ENCODE measurements around the gene HOXC4. TPM values are rescaled to one million over a fixed set of nuclear protein-coding genes. Genes with fewer than 3 reads are reported as not detected.

Gene HOXC4
- total and polyA plus RNA-seq, 5 experiments from 2014 or later: 0.25 to 0.65 (median 0.53) TPM; not detected in 1

DNA sequence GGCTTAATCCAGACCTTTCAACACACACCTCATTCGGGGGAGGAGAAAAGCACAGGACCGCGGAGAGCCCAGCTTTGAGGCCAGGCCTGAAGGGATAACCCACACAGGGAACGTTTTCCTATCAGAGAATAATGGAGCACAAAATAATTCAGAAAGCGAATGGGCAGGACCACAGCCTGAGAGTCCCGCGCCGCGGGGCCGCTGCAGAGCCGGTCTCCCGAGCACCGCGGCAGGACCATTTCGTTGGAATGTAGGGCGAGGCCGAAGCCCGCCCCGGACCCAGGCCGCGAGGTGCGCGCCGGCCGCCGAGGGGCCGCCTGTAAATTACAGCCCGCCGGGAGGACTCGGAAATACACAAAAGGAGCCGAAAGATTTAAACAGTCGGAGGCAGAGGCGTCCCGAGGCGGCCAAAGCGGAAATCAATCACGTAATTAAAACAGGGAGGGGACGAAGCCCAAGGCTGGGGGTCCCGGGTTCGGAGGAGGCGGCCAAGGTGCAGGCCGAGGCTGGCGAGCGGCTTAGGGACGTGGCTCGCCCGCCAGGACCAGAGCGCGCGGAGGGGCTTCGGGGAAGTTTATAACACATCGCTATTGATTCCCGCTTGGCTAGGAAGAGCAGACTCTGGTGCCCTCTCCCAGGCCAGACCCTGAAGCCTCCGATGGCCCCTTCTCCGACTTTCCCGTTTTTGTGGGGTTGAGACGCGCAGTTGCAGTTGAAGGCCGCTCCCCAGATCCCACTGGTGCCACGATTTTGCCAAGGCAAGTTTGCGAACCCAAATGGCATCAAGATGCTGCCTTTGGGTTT, 6.3 kb upstream of the HOXC4 start:
- peaks cover 62 to 100% (median 87%) of the 10 kb centered on the region in 5 donors for H3K27me3 Mint-ChIP-seq
- POLR2A ChIA-PET: interaction anchor here (0.5 to 0.6 kb wide), 2 partner anchors 151 to 469 kb away, joined by 6 to 7 read pairs; no protein-coding TSS in a partner anchor
- H3K36me3 Mint-ChIP-seq: peaks cover 0 to 5% (median 4%) of the 10 kb centered on the region in 3 donors
- H3K27ac Mint-ChIP-seq: peak overlapping the region in 1 of 10 donors; percentile 77
- peak overlapping the region; percentile 29 to 78 (median 62) for H3K4me3 Mint-ChIP-seq
- DNase-seq: no peak
- H3K4me1 Mint-ChIP-seq: peaks cover 18 to 57% (median 38%) of the 10 kb centered on the region in 4 donors
- peak in 1 of 2 donors; percentile 21 for ATAC-seq
- no peaks in the 10 kb centered on the region for H3K9me3 Mint-ChIP-seq

DNA sequence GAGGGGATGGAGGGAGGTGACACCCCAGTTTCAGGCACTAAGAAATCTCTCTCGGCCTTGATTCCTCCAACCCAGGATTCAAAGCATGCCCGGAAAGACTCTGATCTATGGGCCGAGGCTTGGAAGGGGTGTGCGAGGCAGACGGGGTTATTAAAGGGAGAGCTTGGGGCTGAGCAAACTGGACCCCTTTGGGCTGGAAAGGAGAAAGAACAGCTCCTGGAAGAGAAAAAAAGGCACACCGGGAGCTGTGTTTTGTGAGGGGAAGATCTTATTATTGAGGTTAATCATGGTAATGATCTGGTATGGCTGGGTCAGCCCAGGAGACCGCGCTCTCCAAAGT, 5.7 kb upstream of the HOXC4 start:
- Mint-ChIP-seq H3K27me3 (peaks cover 64 to 100% (median 81%) of the 10 kb centered on the region in 5 donors), H3K4me3 (peak overlapping the region in 7 of 10 donors; percentile 16 to 78 (median 58)), H3K4me1 (peaks cover 20 to 63% (median 43%) of the 10 kb centered on the region in 4 donors), H3K9me3 (no peaks in the 10 kb centered on the region), H3K36me3 (peaks cover 0 to 5% (median 4%) of the 10 kb centered on the region in 3 donors), H3K27ac (no peak overlapping the region)
- DNase-seq (no peak), ATAC-seq (no peak)
- POLR2A ChIA-PET: interaction anchor here (0.5 kb wide), 1 partner anchor 151 kb away, joined by 7 read pairs; no protein-coding TSS in a partner anchor

DNA sequence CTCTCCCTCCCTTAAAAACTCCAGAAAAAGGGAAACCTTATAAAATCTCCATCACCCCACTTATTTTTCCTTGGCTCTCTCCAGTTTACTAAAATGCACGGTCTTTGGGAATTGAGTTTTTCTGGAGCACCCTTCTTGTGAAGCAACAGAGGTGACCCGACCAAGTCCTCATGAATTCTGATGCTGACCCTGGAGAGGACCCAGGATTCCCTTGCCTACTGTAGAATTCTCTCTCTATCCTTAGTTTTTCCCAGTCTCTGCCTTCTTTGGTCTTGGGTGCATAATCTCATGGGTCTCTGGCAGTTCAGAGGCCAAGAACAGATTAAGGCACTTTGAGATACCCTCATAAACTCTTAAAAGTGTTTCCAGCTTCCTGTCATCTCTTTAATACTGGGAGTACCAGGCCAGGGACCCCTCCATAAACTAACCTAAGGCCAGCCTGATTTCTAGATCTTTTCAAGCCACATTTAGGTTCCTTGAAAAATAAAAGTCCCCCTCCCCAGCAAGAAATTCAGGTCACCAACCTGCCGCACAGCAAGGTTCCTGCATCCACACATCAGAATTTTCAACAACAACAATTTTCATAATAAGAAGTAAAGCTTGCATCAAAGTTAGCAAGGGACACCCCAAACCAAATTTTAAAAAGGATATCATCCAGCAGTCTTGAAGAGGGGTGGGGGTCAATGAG, 5.1 kb upstream of the HOXC4 start:
- no peak overlapping the region for H3K27ac Mint-ChIP-seq
- no peaks in the 10 kb centered on the region for H3K9me3 Mint-ChIP-seq
- H3K27me3 Mint-ChIP-seq: peaks cover 61 to 97% (median 82%) of the 10 kb centered on the region in 5 donors
- DNase-seq: no peak
- POLR2A ChIA-PET: no interaction called here
- H3K36me3 Mint-ChIP-seq: peaks cover 0 to 5% (median 4%) of the 10 kb centered on the region in 3 donors
- H3K4me3 Mint-ChIP-seq: peak overlapping the region in 3 of 10 donors; percentile 18 to 34 (median 24)
- peaks cover 19 to 62% (median 47%) of the 10 kb centered on the region in 4 donors for H3K4me1 Mint-ChIP-seq
- no peak for ATAC-seq

DNA sequence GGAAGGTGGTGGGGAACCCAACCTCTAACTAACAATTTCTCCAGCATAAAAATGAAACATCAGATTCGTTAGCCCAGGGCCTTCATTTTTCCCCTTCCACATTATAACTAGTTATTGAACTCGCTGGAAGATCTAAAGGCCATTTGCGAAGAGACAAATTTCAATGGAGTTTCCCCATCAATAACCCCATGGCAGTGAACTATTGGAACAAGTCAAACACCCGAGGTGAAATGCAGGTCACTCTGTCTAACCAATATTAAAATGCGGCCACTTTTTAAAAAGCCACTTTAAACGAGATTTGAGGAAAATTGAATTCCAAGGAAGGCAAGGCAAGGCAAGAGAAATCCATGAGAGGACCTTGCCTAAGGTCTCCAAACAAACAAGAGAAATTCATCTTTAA, 4.5 kb upstream of the HOXC4 start:
- Mint-ChIP-seq H3K36me3 (peaks cover 0 to 5% (median 4%) of the 10 kb centered on the region in 3 donors), H3K9me3 (no peaks in the 10 kb centered on the region), H3K4me1 (peaks cover 18 to 57% (median 46%) of the 10 kb centered on the region in 4 donors), H3K27me3 (peaks cover 58 to 94% (median 80%) of the 10 kb centered on the region in 5 donors), H3K4me3 (no peak overlapping the region), H3K27ac (no peak overlapping the region)
- POLR2A ChIA-PET: no interaction called here
- ATAC-seq: no peak
- no peak for DNase-seq

DNA sequence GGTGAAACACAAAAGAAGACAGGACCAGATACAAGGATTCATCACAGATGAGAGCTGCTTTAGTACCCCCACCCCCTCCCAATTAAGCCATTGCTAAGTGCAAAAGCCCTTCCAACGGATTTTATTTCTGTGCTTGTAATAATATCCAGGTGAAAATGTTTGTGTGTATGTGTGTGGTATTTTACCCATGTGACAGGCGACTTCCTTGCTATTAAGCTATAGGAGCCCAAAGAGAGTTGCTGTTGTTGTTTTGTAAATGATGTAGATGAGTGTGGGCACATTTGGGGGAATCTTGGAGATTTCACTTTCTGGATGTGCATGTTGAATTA, 3.2 kb upstream of the HOXC4 start:
- H3K4me3 Mint-ChIP-seq: peak overlapping the region in 6 of 10 donors; percentile 1 to 51 (median 19)
- H3K27me3 Mint-ChIP-seq: peaks cover 51 to 94% (median 75%) of the 10 kb centered on the region in 5 donors
- DNase-seq (no peak), ATAC-seq (no peak)
- H3K36me3 Mint-ChIP-seq: peaks cover 0 to 5% (median 4%) of the 10 kb centered on the region in 3 donors
- H3K27ac Mint-ChIP-seq: no peak overlapping the region
- H3K4me1 Mint-ChIP-seq: peaks cover 21 to 61% (median 49%) of the 10 kb centered on the region in 4 donors
- POLR2A ChIA-PET: no interaction called here
- no peaks in the 10 kb centered on the region for H3K9me3 Mint-ChIP-seq

DNA sequence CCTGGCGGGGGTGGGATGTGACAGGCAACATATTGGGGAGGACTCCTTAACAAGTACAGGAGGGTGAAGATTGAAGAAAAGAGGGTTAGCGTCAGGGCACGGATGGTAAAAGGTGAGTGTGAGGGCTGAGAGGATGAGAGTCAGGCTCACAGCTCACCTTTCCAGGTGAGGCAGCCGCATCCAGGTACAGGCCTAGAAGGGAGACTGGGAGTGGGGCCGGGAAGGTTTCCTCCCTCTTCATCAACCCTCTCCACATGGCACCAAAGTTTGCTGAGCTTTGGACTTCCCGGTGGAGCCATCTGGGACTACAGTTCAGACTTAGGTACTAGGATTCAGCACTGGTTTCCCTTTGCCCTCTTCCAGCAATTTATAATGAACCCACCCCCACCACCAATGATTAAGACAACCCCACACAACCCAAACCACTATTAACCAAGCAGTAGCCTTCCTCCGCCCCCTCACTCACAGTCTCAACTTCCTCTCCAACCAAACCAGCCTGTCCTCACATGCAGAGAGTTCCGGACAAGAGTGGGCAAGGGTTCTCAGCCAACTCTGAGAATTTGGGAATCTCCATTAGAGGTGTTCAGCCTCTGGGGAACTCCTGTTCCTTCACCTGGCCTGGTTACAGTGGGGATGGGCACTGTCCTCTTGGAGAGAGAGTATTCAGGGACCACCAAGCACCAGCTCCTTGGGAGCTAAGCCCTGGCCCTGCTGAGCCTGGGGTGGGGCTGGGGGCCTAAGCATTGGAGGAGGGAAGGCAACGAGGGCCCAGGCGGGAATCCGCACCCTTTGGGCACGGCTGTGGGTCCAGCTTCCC, 2.4 kb upstream of the HOXC4 start:
- Mint-ChIP-seq H3K36me3 (peaks cover 0 to 5% (median 4%) of the 10 kb centered on the region in 3 donors), H3K27me3 (peaks cover 48 to 88% (median 76%) of the 10 kb centered on the region in 5 donors), H3K9me3 (no peaks in the 10 kb centered on the region), H3K4me1 (peaks cover 22 to 60% (median 49%) of the 10 kb centered on the region in 4 donors), H3K4me3 (peak overlapping the region in 2 of 10 donors; percentile 22 to 37), H3K27ac (peak overlapping the region in 2 of 10 donors; percentile 28 to 59)
- DNase-seq (no peak), ATAC-seq (no peak)
- POLR2A ChIA-PET: interaction anchor here (0.7 to 1.0 kb wide), 2 partner anchors 18 to 110 kb away, joined by 3 to 4 read pairs; partner anchors contain the start of gene HOXC5

DNA sequence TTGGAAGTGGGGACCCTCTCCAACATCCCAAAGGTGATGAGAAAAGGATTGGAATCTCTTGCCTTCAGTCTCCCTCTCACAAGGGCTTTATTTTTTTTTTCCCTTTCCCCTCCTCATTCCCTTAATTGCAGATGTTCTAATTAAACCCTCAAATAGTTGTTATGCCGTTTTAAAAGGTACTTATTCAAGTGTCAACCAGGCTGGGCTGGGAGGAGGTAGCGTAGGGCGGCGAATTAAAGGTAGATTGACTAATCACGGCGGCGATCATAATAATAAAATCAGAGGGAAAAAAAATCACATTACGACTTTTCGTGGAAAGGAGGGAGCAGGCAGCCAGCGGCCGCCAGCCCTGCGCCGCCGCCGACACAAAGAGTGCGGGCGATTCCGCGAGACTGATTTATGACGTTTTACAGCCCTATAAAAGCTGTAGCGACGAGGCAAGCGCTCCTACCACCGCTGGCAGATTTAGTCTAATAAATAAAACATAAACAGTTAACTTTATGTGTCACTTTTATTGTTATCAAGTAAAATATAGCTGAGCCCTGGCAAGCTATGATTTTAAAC, 1.7 kb upstream of the HOXC4 start:
- Mint-ChIP-seq H3K4me3 (peak overlapping the region in 9 of 10 donors; percentile 12 to 91 (median 74)), H3K27ac (peak overlapping the region in 2 of 10 donors; percentile 24 to 28), H3K9me3 (no peaks in the 10 kb centered on the region), H3K36me3 (peaks cover 0 to 5% (median 4%) of the 10 kb centered on the region in 3 donors), H3K4me1 (peaks cover 20 to 53% (median 46%) of the 10 kb centered on the region in 4 donors), H3K27me3 (peaks cover 46 to 83% (median 76%) of the 10 kb centered on the region in 5 donors)
- no peak for ATAC-seq
- POLR2A ChIA-PET: interaction anchor here (0.7 to 1.8 kb wide), 4 partner anchors 14 to 229 kb away, joined by 3 to 6 read pairs (median 4); partner anchors contain the start of genes HNRNPA1 and HOXC5
- no peak for DNase-seq

DNA sequence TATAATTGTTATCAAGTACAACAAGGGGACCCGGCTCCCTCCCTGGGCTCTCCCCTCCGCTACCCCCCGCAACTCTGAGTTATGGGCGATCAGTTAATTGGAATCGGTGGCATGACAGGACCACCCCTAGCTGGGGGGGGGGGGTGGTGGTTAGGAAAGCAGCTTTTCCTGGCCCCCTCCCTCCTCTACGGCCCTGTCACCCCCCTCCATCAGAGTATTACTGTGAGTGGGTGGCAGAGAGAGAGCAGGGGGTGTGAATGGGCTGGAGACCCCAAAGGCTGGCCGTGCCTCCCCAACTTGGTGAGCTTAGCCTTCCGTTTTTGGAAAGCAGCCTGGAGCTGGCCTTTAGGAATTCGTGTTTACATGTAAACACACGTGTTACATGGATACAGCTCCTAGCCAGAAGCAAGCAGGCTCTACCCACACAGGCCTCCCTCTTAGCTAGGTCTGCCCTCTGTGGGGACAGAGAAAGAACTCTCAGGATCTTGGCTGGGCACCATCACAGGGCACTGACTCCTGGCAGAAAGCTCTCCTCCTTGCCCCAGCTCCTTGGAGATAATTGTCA, 1.1 kb upstream of the HOXC4 start:
- POLR2A ChIA-PET: interaction anchor here (1.0 to 1.8 kb wide), 3 partner anchors 13 to 228 kb away, joined by 4 to 6 read pairs (median 4); partner anchors contain the start of genes HNRNPA1 and HOXC5
- H3K36me3 Mint-ChIP-seq: peaks cover 0 to 5% (median 4%) of the 10 kb centered on the region in 3 donors
- peak in 1 of 2 donors; percentile 13 for ATAC-seq
- H3K27ac Mint-ChIP-seq: peak overlapping the region in 9 of 10 donors; percentile 32 to 94 (median 87)
- peaks cover 48 to 83% (median 76%) of the 10 kb centered on the region in 5 donors for H3K27me3 Mint-ChIP-seq
- H3K9me3 Mint-ChIP-seq: no peaks in the 10 kb centered on the region
- peaks cover 18 to 47% (median 43%) of the 10 kb centered on the region in 4 donors for H3K4me1 Mint-ChIP-seq
- H3K4me3 Mint-ChIP-seq: peak overlapping the region; percentile 70 to 92 (median 87)
- DNase-seq: peak in 1 of 10 donors; percentile 13

DNA sequence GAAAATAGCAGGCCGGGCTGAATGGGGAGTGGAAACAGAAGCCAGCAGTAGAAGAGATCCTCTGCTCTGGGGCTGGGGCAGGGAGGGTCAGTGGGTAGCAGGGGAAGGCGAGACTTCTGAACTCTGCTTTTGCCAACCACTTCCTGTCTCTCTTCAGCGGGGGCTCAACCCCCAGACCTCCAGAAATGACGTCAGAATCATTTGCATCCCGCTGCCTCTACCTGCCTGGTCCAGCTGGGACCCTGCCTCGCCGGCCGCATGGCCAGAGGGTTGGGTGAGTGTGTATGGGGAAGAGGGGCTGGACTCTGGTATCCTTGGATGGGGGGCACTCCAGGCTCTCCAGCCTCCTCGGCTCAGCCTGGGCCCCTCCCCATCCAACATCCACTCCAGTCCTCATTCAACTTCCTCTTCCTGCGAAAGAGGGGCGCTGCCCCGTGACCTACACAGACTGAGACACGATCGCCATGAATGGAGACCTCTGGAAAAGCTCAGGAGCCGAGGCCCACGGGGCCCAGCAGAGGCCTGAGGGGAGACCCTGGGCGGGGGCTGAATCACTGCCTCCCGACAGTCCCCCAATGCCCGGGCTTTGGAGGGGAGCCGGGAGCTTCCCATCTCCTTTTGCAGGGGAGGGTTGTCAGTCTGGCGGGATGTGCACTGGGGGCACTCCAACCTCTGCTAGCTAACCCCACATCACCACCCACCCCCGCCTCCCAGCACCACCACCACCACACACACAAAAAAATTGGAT, 458 bp upstream of the HOXC4 start:
- Mint-ChIP-seq H3K27me3 (peaks cover 43 to 83% (median 74%) of the 10 kb centered on the region in 5 donors), H3K27ac (peak overlapping the region in 9 of 10 donors; percentile 32 to 94 (median 87)), H3K9me3 (no peaks in the 10 kb centered on the region), H3K4me3 (peak overlapping the region; percentile 70 to 92 (median 87)), H3K4me1 (peaks cover 15 to 43% (median 39%) of the 10 kb centered on the region in 4 donors), H3K36me3 (peaks cover 0 to 4% (median 0%) of the 10 kb centered on the region in 3 donors)
- DNase-seq (peak in 3 of 10 donors; percentile 18 to 50 (median 42)), ATAC-seq (peak; percentile 38 to 44)
- POLR2A ChIA-PET: interaction anchor here (1.0 to 1.8 kb wide), 3 partner anchors 12 to 227 kb away, joined by 3 to 6 read pairs (median 4); partner anchors contain the start of genes CBX5 and HNRNPA1

DNA sequence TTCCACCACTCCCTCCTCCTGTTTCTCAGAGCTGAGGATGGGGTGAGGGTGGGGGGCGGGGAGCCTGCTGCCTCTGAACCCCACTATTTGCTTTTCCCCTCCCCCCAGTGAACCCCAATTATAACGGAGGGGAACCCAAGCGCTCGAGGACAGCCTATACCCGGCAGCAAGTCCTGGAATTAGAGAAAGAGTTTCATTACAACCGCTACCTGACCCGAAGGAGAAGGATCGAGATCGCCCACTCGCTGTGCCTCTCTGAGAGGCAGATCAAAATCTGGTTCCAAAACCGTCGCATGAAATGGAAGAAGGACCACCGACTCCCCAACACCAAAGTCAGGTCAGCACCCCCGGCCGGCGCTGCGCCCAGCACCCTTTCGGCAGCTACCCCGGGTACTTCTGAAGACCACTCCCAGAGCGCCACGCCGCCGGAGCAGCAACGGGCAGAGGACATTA, 1.1 kb downstream of the HOXC4 start:
- no peak for ATAC-seq
- peaks cover 0 to 1% (median 0%) of the 10 kb centered on the region in 3 donors for H3K36me3 Mint-ChIP-seq
- no peak for DNase-seq
- H3K9me3 Mint-ChIP-seq: no peaks in the 10 kb centered on the region
- H3K4me3 Mint-ChIP-seq: peak overlapping the region; percentile 8 to 92 (median 86)
- POLR2A ChIA-PET: interaction anchor here (0.6 to 1.1 kb wide), 3 partner anchors 9 to 452 kb away, joined by 4 read pairs; no protein-coding TSS in a partner anchor
- H3K27ac Mint-ChIP-seq: peak overlapping the region in 1 of 10 donors; percentile 89
- peaks cover 36 to 83% (median 74%) of the 10 kb centered on the region in 5 donors for H3K27me3 Mint-ChIP-seq
- peaks cover 16 to 41% (median 38%) of the 10 kb centered on the region in 4 donors for H3K4me1 Mint-ChIP-seq
